Measurements from ENCODE around the gene GYPB.
"Not testable (repeated sequence)": the region's sequence is repeated elsewhere in the genome, so short reads cannot be mapped to it uniquely, and the experiment has no call there.

GRCh38 chr4:144003890-144004265 lies 15.3 kb downstream of the GYPB start:
- TF ChIP-seq, protein P1, sequence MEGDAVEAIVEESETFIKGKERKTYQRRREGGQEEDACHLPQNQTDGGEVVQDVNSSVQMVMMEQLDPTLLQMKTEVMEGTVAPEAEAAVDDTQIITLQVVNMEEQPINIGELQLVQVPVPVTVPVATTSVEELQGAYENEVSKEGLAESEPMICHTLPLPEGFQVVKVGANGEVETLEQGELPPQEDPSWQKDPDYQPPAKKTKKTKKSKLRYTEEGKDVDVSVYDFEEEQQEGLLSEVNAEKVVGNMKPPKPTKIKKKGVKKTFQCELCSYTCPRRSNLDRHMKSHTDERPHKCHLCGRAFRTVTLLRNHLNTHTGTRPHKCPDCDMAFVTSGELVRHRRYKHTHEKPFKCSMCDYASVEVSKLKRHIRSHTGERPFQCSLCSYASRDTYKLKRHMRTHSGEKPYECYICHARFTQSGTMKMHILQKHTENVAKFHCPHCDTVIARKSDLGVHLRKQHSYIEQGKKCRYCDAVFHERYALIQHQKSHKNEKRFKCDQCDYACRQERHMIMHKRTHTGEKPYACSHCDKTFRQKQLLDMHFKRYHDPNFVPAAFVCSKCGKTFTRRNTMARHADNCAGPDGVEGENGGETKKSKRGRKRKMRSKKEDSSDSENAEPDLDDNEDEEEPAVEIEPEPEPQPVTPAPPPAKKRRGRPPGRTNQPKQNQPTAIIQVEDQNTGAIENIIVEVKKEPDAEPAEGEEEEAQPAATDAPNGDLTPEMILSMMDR (IDR thresholded peaks at IDR 0.05) = not testable (repeated sequence)
- TF ChIP-seq POLR2A (IDR thresholded peaks at IDR 0.05) = not testable (repeated sequence)
